HG02938 (cell line): ENCODE results near the gene POP7.

Experiments used
- ATAC-seq: cut with Tn5 transposase; IDR thresholded peaks from one replicate; pipeline ENCODE4 v1.9.1; 2021; ENCODE audit warnings: mild to moderate bottlenecking, moderate library complexity; ENCODE audit not compliant: unreplicated experiment

The POP7 gene

GRCh38 chr7:100679129-100679926, 26.6 kb upstream of the POP7 start:
- ATAC-seq = no peak

- no peak for ATAC-seq
These were observed 25.9 kb upstream of the POP7 start for GRCh38 chr7:100679927-100680575.

- ATAC-seq = no peak
These were observed 25.2 kb upstream of the POP7 start for GRCh38 chr7:100680576-100681271.

- ATAC-seq = no peak
These were observed 24.3 kb upstream of the POP7 start for GRCh38 chr7:100681491-100682227.

GRCh38 chr7:100682228-100682741, 23.6 kb upstream of the POP7 start:
- no peak for ATAC-seq

GRCh38 chr7:100682991-100683658, 22.8 kb upstream of the POP7 start:
- ATAC-seq = no peak

- ATAC-seq = no peak
These were observed 22.0 kb upstream of the POP7 start for GRCh38 chr7:100683659-100684533.

- no peak for ATAC-seq
These were observed 21.3 kb upstream of the POP7 start for GRCh38 chr7:100684534-100685042.

GRCh38 chr7:100685049-100685605, 20.8 kb upstream of the POP7 start:
- no peak for ATAC-seq

GRCh38 chr7:100685631-100686145, 20.2 kb upstream of the POP7 start:
- no peak for ATAC-seq

- no peak for ATAC-seq
These were observed 19.6 kb upstream of the POP7 start for GRCh38 chr7:100686201-100686821.

- ATAC-seq = no peak
These were observed 19.1 kb upstream of the POP7 start for GRCh38 chr7:100686822-100687211.

- no peak for ATAC-seq
These were observed 18.7 kb upstream of the POP7 start for GRCh38 chr7:100687261-100687660.

- ATAC-seq = no peak
These were observed 18.1 kb upstream of the POP7 start for GRCh38 chr7:100687751-100688300.

- no peak for ATAC-seq
These were observed 17.5 kb upstream of the POP7 start for GRCh38 chr7:100688326-100688860.

GRCh38 chr7:100689230-100690135, 16.4 kb upstream of the POP7 start:
- no peak for ATAC-seq
